OCI-M2 (cell line): ENCODE measurements around the gene SELENON.

Source experiments
- DNase-seq: peaks from one replicate; lab custom pipeline; 2025; ENCODE audit not compliant: unreplicated experiment; lab: John Stamatoyannopoulos, UW

Gene SELENON

DNA sequence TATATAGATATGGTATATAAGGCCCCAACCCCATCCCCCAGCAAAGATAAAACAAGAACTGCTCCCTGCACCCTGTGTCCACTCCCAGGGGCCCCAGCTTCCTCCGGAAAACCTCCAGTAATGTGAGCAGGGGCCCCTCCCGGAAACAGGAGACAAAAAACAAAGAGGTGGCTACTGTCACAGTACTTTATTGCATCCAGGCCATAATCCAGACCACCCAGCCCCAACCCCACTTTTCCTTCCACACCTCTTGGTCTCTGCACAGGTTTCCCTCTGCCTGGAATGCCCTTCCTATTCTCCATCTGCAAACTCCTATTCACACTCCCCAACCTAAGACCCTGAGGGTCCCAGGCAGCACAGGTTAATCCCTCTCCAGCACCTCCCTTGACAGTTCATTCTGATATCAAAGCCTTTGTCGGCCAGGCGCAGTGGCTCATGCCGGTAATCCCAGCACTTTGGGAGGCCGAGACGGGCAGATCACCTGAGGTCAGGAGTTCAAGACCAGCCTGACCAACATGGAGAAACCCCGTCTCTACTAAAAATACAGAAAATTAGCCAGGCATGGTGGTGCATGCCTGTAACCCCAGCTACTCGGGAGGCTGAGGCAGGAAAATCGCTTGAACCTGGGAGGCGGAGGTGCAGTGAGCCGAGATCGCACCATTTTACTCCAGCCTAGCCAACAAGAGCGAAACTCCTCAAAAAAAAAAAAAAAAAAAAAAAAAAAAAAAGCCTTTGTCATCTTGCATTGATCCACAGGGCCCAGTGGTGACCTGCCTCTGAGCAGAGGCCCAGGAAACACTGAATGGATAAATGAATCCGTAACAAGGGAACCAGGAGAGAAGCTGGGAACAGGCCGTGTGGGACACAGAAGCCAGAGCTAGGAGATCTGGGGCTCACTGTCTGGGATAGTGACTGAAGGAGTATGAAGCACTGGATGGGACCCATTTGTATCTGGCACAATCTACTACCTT is 61.6 kb downstream of the SELENON start:
- no peak for DNase-seq

DNA sequence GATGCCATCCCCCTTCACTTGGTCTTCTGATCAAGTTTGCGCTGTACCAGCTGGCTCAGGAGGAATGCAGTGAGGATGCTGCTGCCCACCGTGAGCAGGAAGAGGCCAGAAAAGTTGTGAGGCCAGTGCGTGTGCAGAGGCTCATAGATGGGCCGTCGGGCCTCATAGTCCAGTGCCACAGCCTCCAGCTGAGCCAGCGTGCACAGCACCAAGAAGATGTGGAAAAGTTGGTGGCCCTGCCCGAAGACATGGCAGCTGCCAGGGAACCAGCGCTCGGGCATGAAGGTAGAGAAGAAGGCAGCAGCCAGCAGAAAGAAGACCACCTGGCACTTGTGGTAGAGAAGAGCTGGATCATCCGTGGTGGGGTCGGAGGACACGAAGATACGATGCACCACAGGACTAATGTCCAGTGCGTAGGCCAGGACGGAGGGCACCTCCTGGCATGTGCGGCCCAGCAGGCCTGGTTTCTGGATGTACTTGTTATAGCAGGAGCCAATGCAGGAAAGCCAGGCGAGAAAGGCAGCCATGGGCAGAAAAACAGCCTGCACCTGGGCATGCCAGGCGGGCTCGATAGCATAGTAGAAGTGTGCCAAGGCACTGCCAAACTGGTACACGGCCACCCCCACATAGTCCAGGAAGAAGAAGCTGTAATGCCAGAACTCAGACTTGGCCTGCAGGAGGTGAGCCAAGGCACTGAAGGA is 62.9 kb downstream of the SELENON start:
- DNase-seq: no peak

DNA sequence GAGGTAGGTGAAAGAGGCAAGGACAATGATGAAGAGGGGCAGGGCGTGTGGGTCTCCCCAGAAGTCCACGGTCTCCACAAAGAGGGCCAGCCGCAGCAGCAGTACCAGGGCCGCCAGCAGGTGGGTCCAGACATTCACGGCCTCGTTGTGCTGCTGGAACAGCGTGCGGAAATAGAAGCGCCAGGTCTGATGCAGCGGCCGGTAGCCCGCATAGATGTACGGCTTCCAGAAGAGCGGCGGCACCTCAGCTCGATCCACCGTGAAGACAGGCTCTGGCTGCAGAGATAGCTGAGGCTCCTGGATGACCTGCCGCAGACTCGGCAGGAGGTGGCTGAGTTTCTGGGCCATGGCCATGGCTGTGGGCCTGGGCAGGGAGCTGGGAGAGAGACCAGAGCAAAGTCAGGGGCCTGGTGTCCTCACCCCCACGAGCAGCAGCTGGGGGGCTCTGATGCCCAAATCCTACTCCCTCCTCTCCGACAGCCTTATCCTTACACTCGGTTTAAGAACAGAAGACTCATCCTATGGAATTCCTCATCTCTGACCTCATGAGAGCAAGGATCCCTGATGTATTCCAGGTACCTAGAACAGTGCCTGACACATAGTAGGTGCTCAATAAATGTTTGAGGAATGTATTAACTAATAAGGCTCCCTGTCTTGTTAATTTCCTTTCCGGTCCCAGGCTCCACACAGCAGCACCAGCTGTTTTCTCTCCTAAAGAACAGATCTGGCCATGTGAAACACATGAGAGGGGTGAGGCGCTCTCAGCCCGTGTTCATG is 63.7 kb downstream of the SELENON start:
- no peak for DNase-seq

DNA sequence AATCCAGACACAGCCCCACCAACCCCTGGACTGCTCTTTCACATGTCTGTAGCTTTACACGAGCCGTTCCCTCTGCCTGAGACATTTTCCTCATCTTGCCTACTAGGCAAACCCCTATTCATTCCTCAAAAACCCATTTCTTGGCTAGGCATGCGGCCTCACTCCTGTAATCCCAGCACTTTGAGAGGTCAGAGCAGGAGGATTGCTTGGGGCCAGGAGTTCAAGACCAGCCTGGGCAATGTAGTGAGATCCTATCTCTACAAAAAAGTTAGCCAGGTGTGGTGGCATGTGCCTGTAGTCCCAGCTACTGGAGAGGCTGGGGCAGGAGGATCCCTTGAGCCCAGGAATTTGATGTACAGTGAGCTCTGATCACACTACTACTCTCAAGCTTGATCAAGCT is 64.4 kb downstream of the SELENON start:
- DNase-seq: no peak

DNA sequence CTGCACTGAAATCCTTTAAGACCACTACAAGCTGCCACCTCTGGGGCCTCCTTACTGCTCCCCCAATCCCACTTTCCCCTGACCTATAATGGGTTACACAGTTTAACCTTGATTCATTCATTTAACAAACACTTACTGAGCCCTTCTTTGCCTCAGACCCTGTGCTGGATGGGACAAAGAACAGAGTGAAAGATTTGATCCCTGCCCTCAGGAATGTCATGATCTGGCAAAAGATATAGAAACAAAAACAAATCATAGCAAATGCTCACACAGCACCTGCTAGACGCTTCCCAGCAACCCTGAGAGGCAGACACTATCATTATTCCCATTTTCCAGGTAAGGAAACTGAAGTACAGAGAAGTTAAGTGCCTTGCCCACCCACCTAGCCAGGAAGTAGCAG is 66.3 kb downstream of the SELENON start:
- DNase-seq: no peak

DNA sequence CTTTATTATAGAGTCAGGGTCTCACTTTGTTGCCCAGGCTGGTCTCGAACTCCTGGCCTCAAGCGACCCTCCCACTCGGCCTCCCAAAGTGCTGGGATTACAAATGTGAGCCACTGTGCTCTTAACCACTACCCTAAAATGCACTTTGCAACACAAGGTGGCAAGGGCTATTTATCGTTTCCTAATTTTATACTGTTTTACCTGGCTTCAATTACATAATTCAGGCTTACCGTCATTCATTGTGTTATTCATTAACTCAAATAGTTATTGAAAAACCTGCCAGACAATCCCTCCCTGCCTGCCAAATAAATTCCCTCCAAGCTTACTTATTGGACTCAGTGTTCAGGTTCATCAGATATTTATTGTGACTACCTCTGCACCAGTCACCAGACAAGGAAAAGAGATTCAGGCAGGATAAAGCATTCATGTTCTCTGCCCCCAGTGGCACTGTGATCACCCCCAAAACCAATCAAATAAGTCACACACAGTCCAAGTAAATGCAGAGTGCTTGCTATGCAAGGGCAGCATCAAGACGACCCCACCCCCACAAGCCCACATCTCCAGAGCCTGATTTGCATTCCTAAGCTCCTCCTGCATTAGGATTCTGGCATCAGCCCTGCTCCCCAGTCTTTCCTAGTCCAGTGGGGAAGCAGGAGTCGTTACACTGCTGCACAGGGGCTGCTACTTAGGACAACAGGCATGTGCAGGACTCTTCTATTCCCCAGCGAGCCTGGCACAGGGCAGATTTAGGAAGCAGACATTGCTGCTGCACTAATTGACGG is 67.4 kb downstream of the SELENON start:
- DNase-seq: no peak
